Colonic mucosa (tissue), 4 donors: ENCODE results near the gene RSU1. TPM values are rescaled to one million over a fixed set of nuclear protein-coding genes. Genes with fewer than 3 reads are reported as not detected.

Experiments used
- DNase-seq: peaks from one replicate; pipeline ENCODE4 v3.0.0-alpha.2; 2020
- H3K27ac ChIP-seq: fragments of 200-600 bp; one replicate; pipeline ENCODE4 v1.8.0; 2021
- H3K27me3 ChIP-seq: fragments of 200-600 bp; one replicate; pipeline ENCODE4 v1.8.0; 2021
- H3K36me3 ChIP-seq: fragments of 200-600 bp; one replicate; pipeline ENCODE4 v1.8.0; 2021
- H3K4me1 ChIP-seq: fragments of 200-600 bp; one replicate; pipeline ENCODE4 v1.8.0; 2021; ENCODE audit warnings: mild to moderate bottlenecking
- H3K4me3 ChIP-seq: fragments of 200-600 bp; one replicate; pipeline ENCODE4 v1.8.0; 2021
- H3K9ac ChIP-seq, 2 donors: one replicate each; pipeline ENCODE4 v1.7.0; 2013; ENCODE audit warnings: control low read depth in 2 of 2, low read depth in 2 of 2, low read length in 2 of 2
- H3K9me3 ChIP-seq: fragments of 200-600 bp; one replicate; pipeline ENCODE4 v1.8.0; 2021
- CTCF ChIP-seq: fragments of 200-600 bp; IDR thresholded peaks from one replicate; pipeline ENCODE4 v1.8.0; 2022; ENCODE audit warnings: antibody characterized with exemption, mild to moderate bottlenecking
- intact Hi-C: fragments of 100-400 bp; cut with DNase I; formaldehyde crosslinking; loops from one replicate; pipeline ENCODE4 v1.14.1; 2022
- total RNA-seq, 2 donors: library from RNA; stranded (reverse); fragmentation: NEBNext Ultra II Directional in 1 of 2; extraction: Animal tissue kit (Norgen Biotek cat#: 25700) in 1 of 2; gene quantifications; one replicate each; pipeline ENCODE4 v1.2.1, GENCODE V29; 2021
- donor health status: healthy.
- donor health status: DM: no; HTN: no; CAD: no.
- donor health status: DM: no; HTN: no; CAD: no.

RSU1 gene
- total RNA-seq, 2 donors from 2014 or later = 44.3 to 82.9 TPM

GRCh38 chr10:16735671-16736070, 81.6 kb downstream of the RSU1 start:
- no peaks in the 10 kb centered on the region for H3K4me1 ChIP-seq
- DNase-seq = no peak
- H3K27me3 ChIP-seq = no peaks in the 10 kb centered on the region
- H3K9me3 ChIP-seq = no peaks in the 10 kb centered on the region
- H3K4me3 ChIP-seq = no peak overlapping the region
- TF ChIP-seq CTCF = no peak
- no peaks in the 10 kb centered on the region for H3K36me3 ChIP-seq
- H3K9ac ChIP-seq = no peak overlapping the region
- intact Hi-C loops = no loop called here
- no peak overlapping the region for H3K27ac ChIP-seq

GRCh38 chr10:16732376-16732775, 84.8 kb downstream of the RSU1 start:
- no peak for DNase-seq
- H3K4me1 ChIP-seq = no peaks in the 10 kb centered on the region
- H3K9me3 ChIP-seq = no peaks in the 10 kb centered on the region
- H3K4me3 ChIP-seq = no peak overlapping the region
- H3K9ac ChIP-seq = no peak overlapping the region
- intact Hi-C loops = no loop called here
- no peaks in the 10 kb centered on the region for H3K27me3 ChIP-seq
- H3K27ac ChIP-seq = no peak overlapping the region
- H3K36me3 ChIP-seq = no peaks in the 10 kb centered on the region
- no peak for TF ChIP-seq CTCF

DNA sequence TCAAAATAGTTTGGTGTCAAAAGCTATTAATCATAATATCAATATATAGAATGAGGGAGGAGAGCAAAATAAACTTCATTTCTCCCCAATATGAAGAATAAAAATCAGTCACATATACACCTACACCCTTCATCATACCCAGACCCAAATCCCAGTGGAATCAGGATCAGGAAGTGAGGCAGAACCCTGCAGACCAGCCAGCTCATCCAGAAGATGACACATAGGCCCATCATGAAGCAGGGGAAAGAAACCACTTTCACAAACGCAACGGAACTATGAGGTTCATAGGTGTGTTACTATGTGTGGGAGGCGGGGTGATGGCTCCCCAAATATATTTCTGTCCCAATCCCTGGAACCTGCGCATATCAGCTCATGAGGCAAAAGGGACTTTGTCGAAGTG, 89.0 kb downstream of the RSU1 start:
- no peaks in the 10 kb centered on the region for H3K9me3 ChIP-seq
- intact Hi-C loops = no loop called here
- DNase-seq = no peak

GRCh38 chr10:16727666-16728065, 89.6 kb downstream of the RSU1 start:
- no peak for TF ChIP-seq CTCF

More for the DNA sequence above, 89.0 kb downstream of the RSU1 start:
- no peaks in the 10 kb centered on the region for H3K4me1 ChIP-seq
- no peak overlapping the region for H3K27ac ChIP-seq
- no peak for TF ChIP-seq CTCF
- no peak overlapping the region for H3K4me3 ChIP-seq
- no peak overlapping the region for H3K9ac ChIP-seq
- no peaks in the 10 kb centered on the region for H3K27me3 ChIP-seq
- H3K36me3 ChIP-seq = no peaks in the 10 kb centered on the region

DNA sequence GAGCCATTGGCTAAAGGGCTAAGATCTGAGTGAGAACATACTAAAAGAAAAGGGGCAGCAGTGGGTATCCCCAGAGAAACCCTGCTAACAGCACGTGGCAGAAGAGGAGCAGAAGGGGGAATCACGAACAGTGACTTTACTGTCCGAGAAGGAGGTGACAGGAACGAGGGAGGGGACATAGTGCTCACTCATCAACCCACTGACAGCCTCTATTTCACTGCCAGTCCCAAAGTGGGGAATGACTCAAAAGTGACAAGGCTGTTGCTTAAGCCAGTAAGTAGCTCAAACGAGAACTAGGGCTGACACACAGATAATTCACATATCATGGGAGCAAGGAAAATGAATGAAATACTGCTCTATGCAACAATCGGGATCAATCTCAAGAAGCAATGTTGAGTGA, 92.7 kb downstream of the RSU1 start:
- no peaks in the 10 kb centered on the region for H3K4me1 ChIP-seq
- H3K36me3 ChIP-seq = no peaks in the 10 kb centered on the region
- intact Hi-C loops = no loop called here
- H3K9me3 ChIP-seq = no peaks in the 10 kb centered on the region
- no peak overlapping the region for H3K9ac ChIP-seq
- no peak for DNase-seq
- no peak overlapping the region for H3K4me3 ChIP-seq
- H3K27ac ChIP-seq = no peak overlapping the region
- no peaks in the 10 kb centered on the region for H3K27me3 ChIP-seq
- no peak for TF ChIP-seq CTCF

More at GRCh38 chr10:16727666-16728065, 89.6 kb downstream of the RSU1 start:
- no peak overlapping the region for H3K9ac ChIP-seq
- no peak overlapping the region for H3K27ac ChIP-seq
- no peaks in the 10 kb centered on the region for H3K36me3 ChIP-seq
- no peak for DNase-seq
- no peaks in the 10 kb centered on the region for H3K9me3 ChIP-seq
- no peak overlapping the region for H3K4me3 ChIP-seq
- intact Hi-C loops = no loop called here
- H3K4me1 ChIP-seq = no peaks in the 10 kb centered on the region
- H3K27me3 ChIP-seq = no peaks in the 10 kb centered on the region

GRCh38 chr10:16720812-16721211, 96.4 kb downstream of the RSU1 start:
- no peak for DNase-seq
- no peak overlapping the region for H3K9ac ChIP-seq
- H3K27ac ChIP-seq = no peak overlapping the region
- H3K9me3 ChIP-seq = no peaks in the 10 kb centered on the region
- no peak overlapping the region for H3K4me3 ChIP-seq
- intact Hi-C loops = no loop called here
- no peaks in the 10 kb centered on the region for H3K36me3 ChIP-seq
- TF ChIP-seq CTCF = no peak
- H3K4me1 ChIP-seq = no peaks in the 10 kb centered on the region
- no peaks in the 10 kb centered on the region for H3K27me3 ChIP-seq
